HL-60 (cell line): Measurements from ENCODE around the gene KCNQ1.

Source experiments
- DNase-seq, 2 experiments: peaks; one replicate each; pipeline ENCODE4 v3.0.0-alpha.2; 2010 to 2020; ENCODE audit warnings: low read depth in 1 of 2, low spot score in 1 of 2
- H3K27ac ChIP-seq: fragments of 250-450 bp; sonication (Bioruptor Pico); replicated peaks from 2 replicates; pipeline ENCODE4 v1.5.1; 2020; ENCODE audit warnings: mild to moderate bottlenecking, moderate library complexity
- H3K27me3 ChIP-seq: fragments of 250-450 bp; sonication (Bioruptor Pico); 2 replicates; pipeline ENCODE4 v1.5.1; 2021; ENCODE audit warnings: mild to moderate bottlenecking, moderate library complexity; ENCODE audit not compliant: insufficient read depth, poor library complexity, severe bottlenecking
- H3K4me3 ChIP-seq: replicated peaks from 2 replicates; pipeline ENCODE4 v1.5.1; 2011; ENCODE audit warnings: mild to moderate bottlenecking, control low read depth, low read length; ENCODE audit not compliant: insufficient read depth
- CTCF ChIP-seq: IDR thresholded peaks from one replicate; pipeline ENCODE4 v1.5.1; 2011; ENCODE audit warnings: low read length, control low read depth, inconsistent platforms; ENCODE audit not compliant: insufficient read depth
- GABPA ChIP-seq: IDR thresholded peaks from 2 replicates; pipeline ENCODE4 v1.6.1; 2012; ENCODE audit warnings: low read depth
- POLR2AphosphoS5 ChIP-seq: IDR thresholded peaks from 2 replicates; pipeline ENCODE4 v1.6.1; 2012; ENCODE audit warnings: low read depth
- REST ChIP-seq: IDR thresholded peaks from 2 replicates; pipeline ENCODE4 v1.6.1; 2012; ENCODE audit warnings: low read depth; ENCODE audit not compliant: insufficient replicate concordance
- SPI1 ChIP-seq: IDR thresholded peaks from 2 replicates; pipeline ENCODE4 v1.6.1; 2012; ENCODE audit warnings: low read depth, mild to moderate bottlenecking, borderline replicate concordance

The KCNQ1 gene

GRCh38 chr11:2729841-2730240, 285.0 kb downstream of the KCNQ1 start:
- DNase-seq, result no peak
- Histone ChIP-seq H3K27ac (no peak overlapping the region), H3K27me3 (no peaks in the 10 kb centered on the region), H3K4me3 (no peak overlapping the region)
- TF ChIP-seq REST (no peak), SPI1 (no peak), POLR2AphosphoS5 (no peak), GABPA (no peak), CTCF (no peak)

- Histone ChIP-seq H3K27ac (no peak overlapping the region), H3K27me3 (no peaks in the 10 kb centered on the region), H3K4me3 (no peak overlapping the region)
- DNase-seq, result no peak
- TF ChIP-seq CTCF (no peak), POLR2AphosphoS5 (no peak), SPI1 (no peak), GABPA (no peak), REST (no peak)
Measured at GRCh38 chr11:2730272-2731129, 285.7 kb downstream of the KCNQ1 start.

- TF ChIP-seq GABPA (no peak), CTCF (no peak), POLR2AphosphoS5 (no peak), REST (no peak), SPI1 (no peak)
- no peak for DNase-seq
- no peaks in the 10 kb centered on the region for H3K27me3 ChIP-seq
- H3K4me3 ChIP-seq, result no peak overlapping the region
- H3K27ac ChIP-seq, result no peak overlapping the region
Measured at GRCh38 chr11:2731130-2732125, 286.6 kb downstream of the KCNQ1 start.
